Endothelial cell of coronary artery (primary cell): ENCODE measurements around the gene CXADR. TPM values are rescaled to one million over a fixed set of nuclear protein-coding genes. Genes with fewer than 3 reads are reported as not detected.

Experiments used
- total RNA-seq: library from RNA; depleted of rRNA; stranded (reverse); fragments of >200 nt; gene quantifications from 2 replicates; pipeline ENCODE4 v1.2.3, GENCODE V29; 2014

Gene CXADR
- 14.4 and 14.7 TPM in 2 replicates for total RNA-seq

GRCh38 chr21:17512253-17513213, at the start of gene CXADR:
TSS of gene CXADR (plus strand) at chr21:17513043. CDS start at chr21:17513130, 87 bp downstream.

GRCh38 chr21:17612565-17613241, 99.9 kb downstream of the CXADR start, which contains the start of gene BTG3:
TSS of gene BTG3 (minus strand) at chr21:17612901. CDS start at chr21:17609144, 3,757 bp downstream.

Other genes with a start within 250 kb of the CXADR start
- gene BTG3, start 99.9 kb downstream of the CXADR start, total RNA-seq, result 14.4 and 21.0 TPM in 2 replicates